Measurements from ENCODE around the gene NR2F1-AS1. TPM values are rescaled to one million over a fixed set of nuclear protein-coding genes. Genes with fewer than 3 reads are reported as not detected.

Gene NR2F1-AS1
- total and polyA plus RNA-seq, 9 of the 15 experiments (the other 6 are each of a cell fraction or from before 2014, with no cell fraction given), result not detected

DNA sequence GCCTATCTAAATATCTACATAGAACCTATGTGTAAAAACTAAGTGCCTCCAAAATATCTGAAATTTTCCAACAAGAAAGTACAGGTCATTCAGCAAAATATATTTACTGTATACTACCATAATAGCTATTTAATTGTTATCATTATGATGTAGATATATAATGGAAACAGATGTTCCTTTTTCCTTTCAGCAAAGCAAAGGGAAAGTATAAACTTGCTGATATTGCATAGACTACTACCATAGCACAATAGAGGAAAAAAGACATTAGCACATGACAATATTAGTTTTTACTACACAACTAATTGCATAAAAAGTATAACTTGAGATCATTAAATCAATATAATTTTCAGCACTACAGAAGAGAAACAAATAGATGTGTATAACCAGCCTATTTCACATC is 14.9 kb downstream of the NR2F1-AS1 start (continued):
- no peak for TF ChIP-seq YBX1 (IDR thresholded peaks at IDR 0.05)

- Histone ChIP-seq H3K4me1 (replicated peaks in 1 of 2; ENCODE audit: control insufficient read depth in 2 of 2, insufficient read depth in 2 of 2, low read length in 2 of 2) (no peaks in the 10 kb centered on the region), H3K79me2 (ENCODE audit: control insufficient read depth, insufficient read depth, low read length) (no peaks in the 10 kb centered on the region), H3K9ac (ENCODE audit: insufficient read depth in 1 of 2, low read depth in 2 of 2, low read length in 2 of 2) (no peak overlapping the region), H3K36me3 (ENCODE audit: control insufficient read depth, insufficient read depth, low read length) (no peaks in the 10 kb centered on the region), H3K4me3 (no peak overlapping the region), H4K20me1 (replicated peaks; ENCODE audit: control insufficient read depth, insufficient read depth, low read length) (no peaks in the 10 kb centered on the region), H3K27me3 (ENCODE audit: control insufficient read depth in 2 of 2, insufficient read depth in 2 of 2, low read length in 2 of 2) (no peaks in the 10 kb centered on the region), H3K9me3 (replicated peaks; ENCODE audit: control insufficient read depth, insufficient read depth, low read depth, low read length) (no peaks in the 10 kb centered on the region), H3K9me1 (ENCODE audit: control insufficient read depth, insufficient read depth, low read length) (no peaks in the 10 kb centered on the region), H2AFZ (ENCODE audit: low read depth, low read length) (no peak overlapping the region), H3K27ac (ENCODE audit: extremely low read depth, low read depth, low read length) (no peak overlapping the region), H3K4me2 (ENCODE audit: insufficient read depth, low read length) (no peak overlapping the region)
- FAIRE-seq, result no peak
- ChIA-PET CTCF (ENCODE audit: low intra/inter-chr PET ratio) (no interaction called here), POLR2A (no interaction called here)
- WGBS (ENCODE audit: insufficient coverage, low coverage, missing lambda C conversion rate), result 15% methylated on average over 2 of the region's 2 CpGs
- TF ChIP-seq DIDO1 (tag; IDR thresholded peaks at IDR 0.05; ENCODE audit: low read depth), result no peak
- no peak for TF ChIP-seq TBL1XR1 (IDR thresholded peaks at IDR 0.05; ENCODE audit: low read length in 2 of 2)
- TF ChIP-seq DLX4 (CRISPR knock-in tag; IDR thresholded peaks at IDR 0.05), result no peak
- TF ChIP-seq HDGF (IDR thresholded peaks at IDR 0.05), result no peak
- TF ChIP-seq DPF2 (IDR thresholded peaks at IDR 0.05), result no peak
- no peak for TF ChIP-seq MYC (IDR thresholded peaks at IDR 0.05; ENCODE audit: low read depth, low read length)
- TF ChIP-seq MYC (CRISPR knock-in tag; IDR thresholded peaks at IDR 0.05; ENCODE audit: borderline replicate concordance, low read depth), result no peak
- no peak for TF ChIP-seq MAFF (IDR thresholded peaks at IDR 0.05; ENCODE audit: low read length)
- TF ChIP-seq, protein P1, sequence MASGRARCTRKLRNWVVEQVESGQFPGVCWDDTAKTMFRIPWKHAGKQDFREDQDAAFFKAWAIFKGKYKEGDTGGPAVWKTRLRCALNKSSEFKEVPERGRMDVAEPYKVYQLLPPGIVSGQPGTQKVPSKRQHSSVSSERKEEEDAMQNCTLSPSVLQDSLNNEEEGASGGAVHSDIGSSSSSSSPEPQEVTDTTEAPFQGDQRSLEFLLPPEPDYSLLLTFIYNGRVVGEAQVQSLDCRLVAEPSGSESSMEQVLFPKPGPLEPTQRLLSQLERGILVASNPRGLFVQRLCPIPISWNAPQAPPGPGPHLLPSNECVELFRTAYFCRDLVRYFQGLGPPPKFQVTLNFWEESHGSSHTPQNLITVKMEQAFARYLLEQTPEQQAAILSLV (tag; IDR thresholded peaks at IDR 0.05), result no peak
- no peak for TF ChIP-seq NEUROD1 (IDR thresholded peaks at IDR 0.05; ENCODE audit: borderline replicate concordance, low read depth, low read length, partially characterized antibody)
- TF ChIP-seq ZKSCAN1 (IDR thresholded peaks at IDR 0.05; ENCODE audit: low read depth, low read length), result no peak
- no peak for TF ChIP-seq BRD9 (IDR thresholded peaks at IDR 0.05; ENCODE audit: low read depth, partially characterized antibody)
- no peak for TF ChIP-seq DDX20 (tag; IDR thresholded peaks at IDR 0.05; ENCODE audit: low read depth)
- TF ChIP-seq E4F1 (CRISPR knock-in tag; IDR thresholded peaks at IDR 0.05; ENCODE audit: borderline replicate concordance), result no peak
- TF ChIP-seq, protein P2, sequence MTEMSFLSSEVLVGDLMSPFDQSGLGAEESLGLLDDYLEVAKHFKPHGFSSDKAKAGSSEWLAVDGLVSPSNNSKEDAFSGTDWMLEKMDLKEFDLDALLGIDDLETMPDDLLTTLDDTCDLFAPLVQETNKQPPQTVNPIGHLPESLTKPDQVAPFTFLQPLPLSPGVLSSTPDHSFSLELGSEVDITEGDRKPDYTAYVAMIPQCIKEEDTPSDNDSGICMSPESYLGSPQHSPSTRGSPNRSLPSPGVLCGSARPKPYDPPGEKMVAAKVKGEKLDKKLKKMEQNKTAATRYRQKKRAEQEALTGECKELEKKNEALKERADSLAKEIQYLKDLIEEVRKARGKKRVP (CRISPR knock-in tag; IDR thresholded peaks at IDR 0.05), result no peak
- intact Hi-C loops (cut with micrococcal nuclease) (no loop called here), in situ Hi-C loops (cut with MboI) (no loop called here)
- BruUV-seq (replicated peaks), result no TSS peak
- DNase-seq (ENCODE audit: extremely low read depth in 1 of 4, low spot score in 3 of 4), result no peak
- no peak for ATAC-seq
These were observed 23.9 kb downstream of the NR2F1-AS1 start for GRCh38 chr5:93557021-93557604.

Data from K562 (cell line).